OCI-LY1 (cell line): ENCODE measurements around the gene LTBP3.

Source experiments
- H2AFZ ChIP-seq: fragments of 200-600 bp; sonication (generic), shearing (Covaris generic); 2 replicates; pipeline ENCODE4 v1.6.0; 2014; ENCODE audit warnings: antibody characterized with exemption, mild to moderate bottlenecking, low read length
- H3F3A ChIP-seq: fragments of 200-600 bp; sonication (generic), shearing (Covaris generic); 2 replicates; pipeline ENCODE4 v1.6.0; 2014; ENCODE audit warnings: mild to moderate bottlenecking, antibody characterized with exemption, low read length, moderate library complexity; ENCODE audit not compliant: insufficient read depth
- H3K27ac ChIP-seq: fragments of 200-600 bp; sonication (generic); 2 replicates; pipeline ENCODE4 v1.5.1; 2014; ENCODE audit warnings: low read length, mixed run types, mild to moderate bottlenecking, low read depth; ENCODE audit not compliant: poor library complexity, severe bottlenecking
- H3K27me3 ChIP-seq: fragments of 200-600 bp; sonication (generic); 2 replicates; pipeline ENCODE4 v1.6.0; 2014; ENCODE audit warnings: antibody characterized with exemption, mild to moderate bottlenecking, low read length, moderate library complexity; ENCODE audit not compliant: insufficient read depth
- H3K36me3 ChIP-seq: fragments of 200-600 bp; sonication (generic); 2 replicates; pipeline ENCODE4 v1.6.1; 2014; ENCODE audit warnings: mild to moderate bottlenecking, antibody characterized with exemption, low read length, moderate library complexity, mixed read lengths; ENCODE audit not compliant: insufficient read depth
- H3K4me1 ChIP-seq: fragments of 200-600 bp; sonication (generic); 2 replicates; pipeline ENCODE4 v1.5.1; 2014; ENCODE audit warnings: mild to moderate bottlenecking, low read length, moderate library complexity; ENCODE audit not compliant: insufficient read depth, severe bottlenecking
- H3K4me2 ChIP-seq: fragments of 200-600 bp; sonication (generic), shearing (Covaris generic); 2 replicates; pipeline ENCODE4 v1.6.1; 2014; ENCODE audit warnings: low read length
- H3K4me3 ChIP-seq: fragments of 200-600 bp; sonication (generic); 2 replicates; pipeline ENCODE4 v1.5.1; 2014; ENCODE audit warnings: low read length, low read depth, mild to moderate bottlenecking, mixed read lengths; ENCODE audit not compliant: poor library complexity, severe bottlenecking
- H3K79me2 ChIP-seq: fragments of 200-600 bp; shearing (Covaris generic); 2 replicates; pipeline ENCODE4 v1.6.1; 2016; ENCODE audit warnings: mixed run types, low read length, mixed read lengths; ENCODE audit not compliant: insufficient read depth
- H3K9ac ChIP-seq: fragments of 200-600 bp; sonication (generic), shearing (Covaris generic); 2 replicates; pipeline ENCODE4 v1.6.1; 2014; ENCODE audit warnings: mild to moderate bottlenecking, low read length, mixed read lengths
- H3K9me2 ChIP-seq: fragments of 200-600 bp; sonication (generic), shearing (Covaris generic); 2 replicates; pipeline ENCODE4 v1.6.1; 2014; ENCODE audit warnings: low read depth, mild to moderate bottlenecking, low read length, mixed read lengths
- H3K9me3 ChIP-seq: fragments of 200-600 bp; shearing (Covaris generic); 2 replicates; pipeline ENCODE4 v1.6.1; 2014; ENCODE audit warnings: low read length, mixed read lengths
- H4K20me1 ChIP-seq: fragments of 200-600 bp; sonication (generic), shearing (Covaris generic); 2 replicates; pipeline ENCODE4 v1.6.0; 2016; ENCODE audit warnings: mild to moderate bottlenecking, low read length; ENCODE audit not compliant: insufficient read depth
- EZH2 ChIP-seq: fragments of 200-600 bp; sonication (generic), shearing (Covaris generic); IDR thresholded peaks from 2 replicates; pipeline ENCODE4 v1.8.0; 2017; ENCODE audit warnings: borderline replicate concordance, mixed run types, mild to moderate bottlenecking, antibody characterized with exemption, low read length, moderate library complexity, mixed read lengths
- TF ChIP-seq, protein P1 (sequence below): fragments of 200-600 bp; sonication (generic), shearing (Covaris generic); IDR thresholded peaks from 2 replicates; pipeline ENCODE4 v1.5.1; 2017; ENCODE audit warnings: mild to moderate bottlenecking, antibody characterized with exemption, low read length, moderate library complexity, mixed read lengths

The LTBP3 gene

GRCh38 chr11:65545853-65546216, 12.3 kb downstream of the LTBP3 start:
- peaks cover 31% of the 10 kb centered on the region for H3K4me1 ChIP-seq
- no peaks in the 10 kb centered on the region for H3K9me3 ChIP-seq
- no peak for TF ChIP-seq EZH2
- TF ChIP-seq, protein P1, sequence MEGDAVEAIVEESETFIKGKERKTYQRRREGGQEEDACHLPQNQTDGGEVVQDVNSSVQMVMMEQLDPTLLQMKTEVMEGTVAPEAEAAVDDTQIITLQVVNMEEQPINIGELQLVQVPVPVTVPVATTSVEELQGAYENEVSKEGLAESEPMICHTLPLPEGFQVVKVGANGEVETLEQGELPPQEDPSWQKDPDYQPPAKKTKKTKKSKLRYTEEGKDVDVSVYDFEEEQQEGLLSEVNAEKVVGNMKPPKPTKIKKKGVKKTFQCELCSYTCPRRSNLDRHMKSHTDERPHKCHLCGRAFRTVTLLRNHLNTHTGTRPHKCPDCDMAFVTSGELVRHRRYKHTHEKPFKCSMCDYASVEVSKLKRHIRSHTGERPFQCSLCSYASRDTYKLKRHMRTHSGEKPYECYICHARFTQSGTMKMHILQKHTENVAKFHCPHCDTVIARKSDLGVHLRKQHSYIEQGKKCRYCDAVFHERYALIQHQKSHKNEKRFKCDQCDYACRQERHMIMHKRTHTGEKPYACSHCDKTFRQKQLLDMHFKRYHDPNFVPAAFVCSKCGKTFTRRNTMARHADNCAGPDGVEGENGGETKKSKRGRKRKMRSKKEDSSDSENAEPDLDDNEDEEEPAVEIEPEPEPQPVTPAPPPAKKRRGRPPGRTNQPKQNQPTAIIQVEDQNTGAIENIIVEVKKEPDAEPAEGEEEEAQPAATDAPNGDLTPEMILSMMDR = no peak
- no peaks in the 10 kb centered on the region for H3K27me3 ChIP-seq
- no peaks in the 10 kb centered on the region for H3K9me2 ChIP-seq
- peak overlapping the region; percentile 71 for H3K4me2 ChIP-seq
- H2AFZ ChIP-seq = no peak overlapping the region
- no peaks in the 10 kb centered on the region for H3F3A ChIP-seq
- peak overlapping the region; percentile 58 for H3K4me3 ChIP-seq
- H3K79me2 ChIP-seq = no peaks in the 10 kb centered on the region
- H3K36me3 ChIP-seq = no peaks in the 10 kb centered on the region
- peak overlapping the region; percentile 18; the same call in 1 of the 2 replicates for H3K9ac ChIP-seq
- peak overlapping the region; percentile 83 for H3K27ac ChIP-seq
- H4K20me1 ChIP-seq = no peaks in the 10 kb centered on the region

GRCh38 chr11:65542738-65543390, 15.3 kb downstream of the LTBP3 start:
- Histone ChIP-seq H3K9ac (no peak overlapping the region), H3K36me3 (0 out of 2 replicates have a peak, but pooled peaks cover 5% of the 10 kb centered on the region), H3F3A (no peaks in the 10 kb centered on the region), H3K9me2 (no peaks in the 10 kb centered on the region), H3K9me3 (no peaks in the 10 kb centered on the region), H4K20me1 (no peaks in the 10 kb centered on the region), H3K27ac (no peak overlapping the region), H3K4me1 (peaks cover 35% of the 10 kb centered on the region), H3K4me3 (no peak overlapping the region), H3K4me2 (no peak overlapping the region), H2AFZ (no peak overlapping the region), H3K27me3 (no peaks in the 10 kb centered on the region), H3K79me2 (no peaks in the 10 kb centered on the region)
- TF ChIP-seq EZH2 = no peak
- TF ChIP-seq, protein P1 = no peak

- Histone ChIP-seq H4K20me1 (no peaks in the 10 kb centered on the region), H3K27ac (peak overlapping the region; percentile 35), H3K4me3 (peak overlapping the region; percentile 66), H3K36me3 (0 out of 2 replicates have a peak, but pooled peaks cover 5% of the 10 kb centered on the region), H3F3A (no peaks in the 10 kb centered on the region), H2AFZ (no peak overlapping the region), H3K4me1 (peaks cover 22% of the 10 kb centered on the region), H3K9ac (peak overlapping the region; percentile 54; the same call in 1 of the 2 replicates), H3K9me2 (no peaks in the 10 kb centered on the region), H3K27me3 (no peaks in the 10 kb centered on the region), H3K9me3 (no peaks in the 10 kb centered on the region), H3K79me2 (no peaks in the 10 kb centered on the region), H3K4me2 (peak overlapping the region; percentile 69)
- no peak for TF ChIP-seq EZH2
- TF ChIP-seq, protein P1 = no peak
Measured at GRCh38 chr11:65541093-65541982, 16.8 kb downstream of the LTBP3 start.
